Measurements from ENCODE around the gene LPP. TPM values are rescaled to one million over a fixed set of nuclear protein-coding genes. Genes with fewer than 3 reads are reported as not detected.
A peak's percentile ranks its signal among the peaks of the same experiment; 100 is the strongest.

LPP gene
- total RNA-seq, 1 experiment from 2014 or later = 32.6 TPM

DNA sequence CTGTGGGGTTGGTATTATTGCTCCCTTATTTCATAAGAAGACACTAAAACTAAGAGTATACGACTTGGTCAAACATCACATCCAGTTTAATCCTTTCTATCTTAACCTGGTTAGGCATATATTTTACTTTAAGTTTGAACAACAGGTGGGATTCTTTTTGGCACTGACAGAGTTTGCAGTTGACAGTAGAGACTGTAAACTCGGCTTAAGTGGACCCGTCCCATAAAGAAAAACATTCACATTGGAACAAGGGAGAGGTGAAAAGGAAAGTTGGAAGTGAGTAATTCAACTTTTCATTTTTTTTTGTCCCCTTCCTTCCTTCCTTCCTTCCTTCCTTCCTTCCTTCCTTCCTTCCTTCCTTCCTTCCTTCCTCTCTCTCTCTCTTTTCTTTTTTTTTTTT lies 355.4 kb downstream of the LPP start:
- DNase-seq (ENCODE audit: low read depth) = no peak

DNA sequence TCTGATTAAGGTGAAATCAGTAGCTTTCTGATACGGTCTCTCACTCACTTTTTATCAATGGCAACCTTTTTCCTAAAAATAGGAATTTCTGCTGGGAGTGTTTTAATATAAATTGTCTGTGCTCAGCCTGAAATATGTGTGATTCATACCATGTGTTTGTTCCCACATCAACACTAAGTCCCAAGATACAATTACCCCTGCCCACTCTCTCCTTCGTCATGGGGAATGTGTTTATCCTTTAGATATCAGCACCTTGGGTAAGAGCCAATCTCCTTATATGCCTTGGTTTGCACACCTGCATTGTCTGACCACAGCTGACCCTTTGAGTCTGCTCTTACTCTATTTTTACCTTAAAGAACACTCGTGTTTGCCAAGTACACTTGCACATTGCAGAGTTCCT lies 356.4 kb downstream of the LPP start:
- peak; percentile 80 for DNase-seq (ENCODE audit: low read depth)

DNA sequence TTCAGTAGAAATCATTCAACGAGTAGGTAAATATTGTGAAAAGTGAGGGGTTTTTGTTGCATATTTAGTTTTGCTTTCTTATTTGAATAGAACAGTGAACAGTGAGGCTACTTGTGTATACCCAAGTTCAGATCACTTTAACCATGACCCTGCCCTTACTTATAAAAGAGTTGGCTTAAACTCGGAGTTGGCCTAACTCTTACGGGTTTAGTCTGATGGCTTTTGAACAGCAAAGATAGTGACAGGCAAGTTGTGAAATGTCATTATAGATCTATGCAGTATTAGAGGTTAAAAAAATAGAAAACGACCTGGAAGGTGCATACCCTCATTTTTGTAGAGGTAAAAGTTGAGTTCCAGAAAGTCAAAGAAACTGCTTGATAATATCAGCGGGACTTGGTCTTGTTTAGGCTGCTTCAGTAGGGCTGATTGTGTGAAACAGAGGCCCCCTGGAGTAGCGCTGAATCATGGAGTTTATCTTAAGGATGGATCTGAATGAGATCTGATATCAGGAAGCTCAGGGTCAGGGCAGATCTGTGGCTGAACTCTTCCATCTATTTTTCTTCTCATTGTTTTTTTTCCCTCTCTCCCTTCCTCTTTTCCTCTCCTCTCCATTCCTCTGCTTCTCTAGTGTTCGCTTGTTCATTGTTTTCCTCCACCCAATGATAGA lies 359.8 kb downstream of the LPP start:
- peak; percentile 25 for DNase-seq (ENCODE audit: low read depth)

DNA sequence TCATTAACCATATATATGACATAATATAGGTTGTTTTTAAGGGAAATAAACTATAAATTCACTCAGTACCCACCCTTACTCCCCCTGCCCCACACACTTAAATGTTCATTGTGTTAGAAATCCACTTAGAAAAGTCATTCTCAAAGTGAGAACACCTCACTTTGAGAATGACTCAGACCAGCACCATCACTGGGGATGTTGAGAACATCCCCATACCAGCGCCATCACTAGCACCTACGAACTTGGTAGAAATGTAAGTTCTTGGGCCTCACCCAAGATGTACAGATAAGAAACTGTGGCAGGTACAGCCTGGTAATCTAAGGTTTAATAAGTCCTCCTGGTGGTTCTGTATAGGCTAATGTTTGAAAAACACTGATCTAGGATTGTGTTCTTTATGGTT lies 362.6 kb downstream of the LPP start:
- no peak for DNase-seq (ENCODE audit: low read depth)

DNA sequence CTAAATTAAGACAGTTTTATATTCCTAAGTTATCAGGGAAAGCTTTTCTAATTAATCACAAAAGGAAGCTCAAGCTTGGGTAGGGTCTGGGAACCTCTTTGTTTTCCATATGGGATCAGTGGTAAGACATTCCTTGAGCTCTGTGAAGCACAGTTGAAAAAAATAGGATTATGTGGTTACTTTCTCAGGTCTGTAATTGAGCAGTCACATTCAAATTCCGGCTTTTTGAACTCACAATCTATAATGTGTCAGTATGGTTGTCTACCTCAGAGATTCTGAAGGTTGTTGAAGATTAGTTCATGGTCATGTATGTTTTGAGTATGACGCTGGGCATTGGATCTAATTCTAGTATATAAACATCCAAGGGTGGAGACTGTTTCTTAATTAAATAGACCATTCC lies 364.5 kb downstream of the LPP start:
- no peak for DNase-seq (ENCODE audit: low read depth)

DNA sequence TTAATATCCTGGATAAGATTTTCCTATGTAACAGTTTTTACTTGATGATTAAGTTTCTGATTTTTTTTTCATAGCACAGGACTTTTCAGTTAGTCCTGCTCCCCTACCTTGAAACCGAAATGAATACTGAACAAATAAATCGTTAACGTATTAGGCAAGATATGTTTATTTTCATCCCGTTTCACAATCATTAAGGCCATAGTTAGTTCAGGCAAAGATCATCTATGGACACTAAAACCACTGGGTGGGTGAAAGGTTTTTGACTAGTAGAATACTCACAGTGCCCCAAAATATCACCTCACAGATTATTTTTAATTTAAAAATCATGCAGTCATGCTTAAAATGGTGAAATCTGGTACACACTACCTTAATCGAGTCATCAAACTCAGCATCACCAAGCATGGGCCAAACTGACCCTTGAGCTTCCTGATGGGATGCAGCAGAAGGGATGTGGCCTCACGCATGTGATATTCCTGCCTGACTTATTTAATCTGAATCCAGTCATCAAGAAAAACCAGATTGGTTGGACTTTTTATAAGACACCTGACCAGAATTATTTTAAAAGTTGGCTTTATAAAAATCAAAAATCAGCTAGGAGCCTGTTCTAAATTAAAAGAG lies 365.0 kb downstream of the LPP start:
- DNase-seq (ENCODE audit: low read depth) = no peak

DNA sequence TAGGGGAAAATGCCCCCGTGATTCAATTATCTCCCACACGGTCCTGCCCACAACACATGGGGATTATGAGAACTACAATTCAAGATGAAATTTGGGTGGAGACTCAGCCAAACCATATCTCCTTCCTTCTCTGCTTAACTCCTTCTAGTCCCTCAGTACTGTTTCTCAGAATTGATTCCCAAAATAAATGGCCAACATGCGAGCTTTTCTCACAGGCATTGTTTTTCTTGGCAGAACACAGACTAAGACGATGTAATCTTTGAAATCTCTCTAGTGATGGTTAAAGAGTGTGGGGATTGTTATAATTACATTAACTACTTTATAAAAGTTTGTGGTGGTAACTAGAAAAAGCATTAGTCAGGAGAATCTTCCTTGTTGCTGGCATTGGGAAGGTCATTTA lies 366.5 kb downstream of the LPP start:
- peak; percentile 35 for DNase-seq (ENCODE audit: low read depth)

DNA sequence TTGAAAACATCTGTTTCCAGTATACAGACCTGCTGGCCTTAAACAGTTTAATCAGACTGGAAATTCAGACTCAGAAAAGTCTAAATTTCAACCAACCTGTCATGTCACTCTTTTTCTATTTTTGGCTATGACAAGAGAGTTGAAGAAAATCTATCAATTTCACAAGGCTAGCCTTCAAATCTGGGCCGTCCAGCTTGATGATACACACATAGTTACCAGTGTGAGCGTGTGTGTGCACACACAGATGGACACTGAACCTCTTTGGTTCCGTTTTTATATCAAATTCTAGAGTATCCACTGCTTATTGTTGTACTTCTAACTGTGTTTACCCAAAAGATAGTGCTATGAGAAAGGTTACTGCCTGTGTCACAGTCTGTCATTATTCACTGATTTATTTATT lies 368.2 kb downstream of the LPP start:
- no peak for DNase-seq (ENCODE audit: low read depth)

DNA sequence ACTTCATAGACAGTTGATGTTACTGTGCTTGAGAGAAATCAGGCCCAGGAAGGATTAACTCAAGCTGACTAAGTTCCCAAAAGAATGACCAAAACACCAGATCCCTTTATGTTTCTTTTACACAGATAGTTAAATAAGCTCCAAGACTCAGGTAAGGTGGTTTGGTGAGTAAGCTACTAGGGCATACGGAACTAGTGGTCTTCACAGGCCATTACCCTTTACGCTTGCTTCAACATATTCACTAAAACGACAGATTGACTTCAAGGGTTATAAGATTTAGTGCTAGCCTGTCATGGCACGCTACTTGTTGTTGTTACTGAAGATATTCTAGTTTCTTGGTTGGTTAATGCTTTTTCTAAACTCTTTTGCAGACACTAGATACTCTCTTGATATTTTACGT lies 369.3 kb downstream of the LPP start:
- no peak for DNase-seq (ENCODE audit: low read depth)

DNA sequence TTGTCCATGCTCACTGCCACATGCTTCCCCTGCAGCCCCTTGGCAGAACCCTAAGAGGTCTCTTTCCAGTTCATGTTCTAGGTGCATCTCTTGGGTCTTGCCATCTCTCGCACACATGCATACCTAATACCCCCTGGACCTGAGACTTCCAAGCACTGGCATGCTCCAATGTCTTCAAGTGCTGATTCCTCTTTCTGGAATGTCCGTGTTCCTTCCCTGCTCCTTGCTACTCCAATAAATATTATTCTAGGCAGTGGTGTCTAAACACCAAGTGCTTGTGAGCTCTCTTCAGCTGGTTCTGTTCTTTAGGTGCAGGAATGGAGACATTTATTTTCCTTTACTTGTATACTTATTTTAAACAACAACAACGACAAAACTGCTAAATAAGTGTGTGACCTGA lies 370.1 kb downstream of the LPP start:
- no peak for DNase-seq (ENCODE audit: low read depth)

DNA sequence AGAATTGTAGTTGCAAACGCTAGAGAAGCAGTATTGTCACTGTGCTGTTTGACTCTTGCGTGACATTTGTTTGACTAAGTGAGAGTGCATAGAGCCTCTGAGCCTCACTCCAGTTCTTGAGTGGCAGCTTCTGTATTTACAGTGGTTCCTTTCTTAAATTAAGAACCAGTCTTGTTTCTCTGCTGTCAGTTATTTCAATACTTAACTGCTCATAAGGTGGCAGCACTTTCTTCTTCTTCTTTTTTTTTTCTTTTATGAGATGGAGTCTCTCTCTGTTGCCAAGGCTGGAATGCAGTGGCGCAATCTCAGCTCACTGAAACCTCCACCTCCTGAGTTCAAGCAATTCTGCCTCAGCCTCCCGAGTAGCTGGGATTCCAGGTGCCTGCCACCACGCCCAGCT lies 372.1 kb downstream of the LPP start:
- peak; percentile 23 for DNase-seq (ENCODE audit: low read depth)

DNA sequence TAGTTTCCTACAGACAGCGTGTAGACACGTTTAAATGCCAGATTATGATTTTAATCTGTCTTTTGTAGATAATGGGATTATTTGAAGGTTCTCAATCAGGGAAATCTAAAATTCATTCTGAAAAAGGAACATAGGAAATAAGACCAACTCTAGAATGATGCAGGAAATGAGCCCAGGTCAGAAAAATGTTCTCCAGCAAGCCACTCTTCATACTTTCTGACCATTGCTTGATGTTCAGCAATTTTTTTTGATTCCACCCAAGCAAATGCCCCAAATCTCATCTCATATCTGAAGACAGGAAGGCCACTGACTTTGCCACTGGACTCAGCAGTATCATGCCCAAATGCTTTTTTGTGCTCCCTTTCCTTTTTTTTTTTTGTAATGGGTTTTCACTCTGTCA lies 373.4 kb downstream of the LPP start:
- DNase-seq (ENCODE audit: low read depth) = no peak

DNA sequence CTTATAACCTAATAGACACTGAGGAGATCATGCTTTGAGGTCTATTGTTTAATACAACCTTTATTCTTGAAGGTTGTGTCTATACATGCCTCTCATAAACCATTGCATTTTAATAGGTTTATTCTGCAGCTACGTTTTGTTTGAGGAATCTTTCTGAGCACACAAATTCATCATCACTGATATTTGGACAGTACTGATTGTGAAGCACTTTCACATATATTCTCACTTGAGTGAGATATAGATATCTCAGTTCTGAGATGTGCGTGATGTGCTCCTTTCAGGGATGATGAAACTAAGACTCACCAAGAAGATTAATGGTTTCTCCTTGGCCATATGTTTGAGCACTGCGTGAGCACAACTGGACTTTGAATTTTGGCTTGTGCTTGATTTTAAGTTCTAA lies 374.4 kb downstream of the LPP start:
- DNase-seq (ENCODE audit: low read depth) = no peak

DNA sequence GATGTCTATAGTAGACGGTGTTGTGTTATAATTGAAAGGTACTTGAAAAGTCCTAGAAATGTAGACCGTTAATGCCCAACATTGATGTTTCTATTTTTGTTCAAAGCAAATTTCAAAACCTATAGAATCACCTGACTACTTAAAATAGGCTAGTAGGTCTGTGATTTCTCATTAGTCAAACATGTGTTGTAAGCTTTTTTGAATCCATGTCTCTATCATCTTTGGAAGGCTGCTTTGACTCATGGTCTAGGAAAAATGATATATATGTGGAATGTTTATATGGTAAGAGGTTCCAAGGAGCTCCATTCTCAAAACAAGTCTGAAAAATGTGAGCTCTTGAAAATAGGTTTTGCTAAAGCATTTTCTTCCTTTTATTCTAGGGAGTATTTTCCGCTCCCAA lies 375.3 kb downstream of the LPP start:
- no peak for DNase-seq (ENCODE audit: low read depth)

DNA sequence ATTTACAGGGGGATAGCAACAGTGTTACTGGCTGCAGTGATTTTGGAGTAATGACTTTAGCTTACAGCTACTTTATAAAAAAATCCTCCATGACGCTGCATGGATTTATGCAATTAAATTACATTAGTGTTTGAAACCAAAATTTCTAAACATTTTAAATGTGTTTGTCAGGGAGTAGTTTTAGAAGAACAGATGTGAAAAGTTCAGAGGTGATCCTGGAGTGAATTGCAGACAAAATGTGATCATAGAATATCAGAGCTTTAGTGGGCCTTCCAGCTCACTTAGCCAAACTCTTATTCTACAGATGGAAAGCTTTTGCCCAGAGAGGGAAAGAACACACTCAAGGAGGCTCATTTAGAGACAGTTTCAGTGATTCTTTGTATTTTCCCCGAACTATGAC lies 376.3 kb downstream of the LPP start:
- no peak for DNase-seq (ENCODE audit: low read depth)

DNA sequence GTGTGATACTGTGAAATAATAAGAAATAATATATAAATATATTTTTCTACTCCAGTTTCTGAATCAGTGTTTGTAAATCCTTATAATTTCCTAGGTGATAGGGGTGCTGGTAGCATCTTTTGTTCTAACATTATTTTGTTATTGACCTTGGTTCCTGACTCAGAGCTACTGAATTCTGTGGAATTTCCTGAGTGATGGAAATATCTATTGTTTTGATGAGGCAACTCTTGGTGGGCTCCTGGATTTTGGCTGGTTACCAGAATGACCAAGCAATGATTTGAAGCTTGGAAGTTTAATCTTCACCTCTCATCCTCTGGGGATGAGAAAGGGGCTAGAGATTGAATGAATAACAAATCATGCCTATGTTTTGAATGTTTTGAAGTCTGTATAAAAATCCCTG lies 377.3 kb downstream of the LPP start:
- DNase-seq (ENCODE audit: low read depth) = peak; percentile 81

DNA sequence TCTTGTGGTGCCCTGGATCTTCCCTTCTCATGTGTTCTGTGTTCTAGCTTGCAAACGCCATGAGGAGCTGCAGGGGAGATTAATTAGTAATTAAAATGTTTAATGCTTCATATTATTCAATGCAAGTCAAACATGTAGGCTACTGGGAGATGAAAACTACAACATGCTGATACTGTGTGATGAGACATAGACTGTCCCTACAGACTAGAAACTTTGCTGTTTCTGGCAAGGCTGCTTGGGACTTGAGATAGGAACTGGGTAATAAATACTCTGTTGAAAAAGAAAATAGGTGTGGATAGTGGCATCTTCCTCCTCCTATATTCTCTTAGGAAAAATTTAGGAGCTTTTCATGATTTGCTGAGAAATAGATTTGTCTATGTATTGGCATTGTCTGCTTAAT lies 379.2 kb downstream of the LPP start:
- DNase-seq (ENCODE audit: low read depth) = no peak

DNA sequence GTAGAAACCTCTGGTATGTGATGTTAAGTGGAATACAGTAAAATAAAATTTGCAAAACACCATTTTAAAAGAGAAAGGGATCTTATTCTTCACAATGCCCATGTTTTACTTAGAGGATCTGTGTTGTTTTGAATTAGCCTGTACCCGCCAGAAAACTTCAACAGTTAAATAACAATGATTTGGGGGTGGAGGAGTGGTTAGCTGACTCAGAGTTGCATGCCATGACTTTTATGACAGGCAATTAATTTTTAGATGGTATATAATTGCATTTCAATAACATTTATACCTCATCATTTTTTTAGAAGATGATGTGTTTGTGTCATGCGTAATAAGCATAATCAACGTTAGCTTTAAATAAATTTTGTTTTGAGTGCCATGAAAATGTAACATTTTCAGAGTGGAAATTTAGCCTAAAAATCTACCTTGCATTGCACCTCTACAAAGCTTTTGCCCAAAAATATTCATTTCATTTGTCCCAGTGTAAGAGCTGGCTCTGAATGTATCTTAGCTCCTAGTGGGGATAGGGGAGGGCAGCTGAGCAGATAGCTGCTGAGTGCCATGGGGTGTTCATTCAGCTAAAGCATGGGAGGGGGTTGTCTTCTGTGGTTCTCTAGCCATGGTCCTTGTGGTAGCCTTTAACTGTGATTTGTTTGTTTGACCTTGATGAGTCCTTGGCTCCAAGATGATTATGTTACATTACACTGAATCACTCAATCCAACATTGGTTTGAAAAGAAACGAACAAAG lies 379.8 kb downstream of the LPP start:
- peak; percentile 36 for DNase-seq (ENCODE audit: low read depth)

DNA sequence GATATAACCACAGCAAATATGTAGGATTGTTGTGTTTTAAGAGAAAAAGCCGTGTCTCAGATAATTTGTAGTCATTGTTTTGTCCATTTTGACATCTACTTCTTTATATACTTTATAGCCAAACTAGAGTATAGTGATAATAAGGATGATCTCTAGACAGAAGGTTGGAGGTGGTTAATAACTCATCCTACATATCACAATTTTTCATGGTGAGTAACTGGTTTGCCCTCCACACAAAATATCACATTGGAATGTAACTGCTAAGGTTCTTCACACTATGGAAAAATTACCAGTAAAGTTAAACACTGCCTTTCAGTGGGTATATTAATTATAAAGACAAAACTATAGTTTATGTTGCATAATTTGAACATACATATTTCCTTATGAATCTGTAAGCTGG lies 380.7 kb downstream of the LPP start:
- no peak for DNase-seq (ENCODE audit: low read depth)

DNA sequence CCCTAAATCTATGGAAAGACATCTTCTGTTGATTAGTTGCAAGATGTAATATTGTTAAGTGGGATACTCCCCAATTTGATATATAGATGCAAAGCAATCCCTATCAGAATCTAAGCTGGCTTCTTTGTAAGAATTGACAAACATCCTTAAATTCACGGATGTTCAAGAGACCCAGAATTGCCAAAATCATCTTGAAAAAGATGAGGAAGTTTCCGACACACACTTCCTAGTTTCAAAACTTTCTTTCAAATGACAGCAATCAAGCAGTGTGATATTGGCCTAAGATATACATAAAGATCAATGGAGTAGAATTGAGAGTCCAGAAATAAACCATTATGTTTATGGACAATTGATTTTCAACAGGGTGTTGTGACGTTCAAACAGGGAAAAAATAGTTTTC lies 383.6 kb downstream of the LPP start:
- no peak for DNase-seq (ENCODE audit: low read depth)

DNA sequence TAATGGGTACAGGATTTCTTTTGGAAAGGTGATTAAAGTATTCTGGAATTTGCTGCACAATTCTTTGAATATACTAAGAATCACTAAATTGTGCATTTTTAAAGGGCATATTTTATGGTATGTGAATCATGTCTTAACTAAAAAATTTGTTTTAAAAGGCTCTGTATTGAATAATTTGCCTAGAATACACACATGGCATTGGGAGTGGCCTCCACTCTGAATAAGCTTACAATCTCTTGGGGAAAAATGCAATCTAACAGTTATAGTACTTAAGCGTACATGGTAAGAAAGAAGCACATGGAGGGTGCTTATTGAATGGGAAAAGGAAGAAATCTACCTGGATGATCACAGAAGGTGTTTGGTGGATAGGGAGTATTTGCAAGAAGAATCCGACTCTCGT lies 385.1 kb downstream of the LPP start:
- DNase-seq (ENCODE audit: low read depth) = no peak

DNA sequence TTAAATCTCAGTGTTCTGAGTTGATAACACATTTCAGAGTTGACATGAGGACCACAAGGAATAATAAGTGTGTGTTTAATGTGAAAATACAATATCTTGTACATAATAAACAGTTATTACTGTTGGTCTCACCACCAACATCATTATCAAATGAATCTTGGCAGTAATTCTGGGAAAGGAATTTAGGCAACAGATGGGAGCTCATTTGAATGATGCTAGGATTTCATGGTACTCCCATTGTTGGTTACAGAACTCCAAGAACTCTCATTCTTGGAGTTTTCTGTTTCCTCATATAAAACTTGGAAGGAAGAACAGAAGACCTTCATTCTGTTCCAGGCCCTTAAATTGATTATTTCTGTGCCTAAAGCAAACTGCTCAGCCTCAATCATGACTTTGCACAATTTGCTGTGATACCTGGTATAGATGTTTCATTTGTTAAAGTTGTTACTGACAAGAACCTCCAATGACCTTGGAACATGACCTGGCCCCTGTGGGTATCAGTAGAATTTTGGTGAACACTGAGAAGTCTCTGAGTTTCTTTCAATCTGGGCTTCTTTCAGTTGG lies 385.8 kb downstream of the LPP start:
- DNase-seq (ENCODE audit: low read depth) = no peak

DNA sequence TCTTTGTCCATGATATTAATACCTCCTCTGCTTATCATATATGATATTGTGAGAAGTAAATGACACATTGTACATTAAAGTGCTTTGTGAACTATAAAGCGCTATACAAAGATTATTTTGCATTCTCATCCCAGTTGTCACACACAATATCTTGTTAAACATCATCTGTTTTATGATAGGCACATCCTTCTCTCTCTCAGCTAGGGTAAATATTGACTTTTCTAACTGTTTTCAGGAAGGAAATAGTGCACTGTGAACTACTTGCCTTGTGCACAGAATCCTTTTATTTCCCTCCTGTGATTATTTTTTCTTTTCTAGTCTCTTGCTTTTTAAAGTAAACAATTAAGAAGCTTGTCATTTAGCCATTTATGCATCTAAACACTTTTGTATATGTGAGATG lies 388.2 kb downstream of the LPP start:
- no peak for DNase-seq (ENCODE audit: low read depth)

Measured in M059J (cell line).